ENCODE results near the gene RLBP1. TPM values are rescaled to one million over a fixed set of nuclear protein-coding genes. Genes with fewer than 3 reads are reported as not detected.
A peak's percentile ranks its signal among the peaks of the same experiment; 100 is the strongest.

Gene RLBP1
- total RNA-seq, 4 donors from 2014 or later, result not detected

DNA sequence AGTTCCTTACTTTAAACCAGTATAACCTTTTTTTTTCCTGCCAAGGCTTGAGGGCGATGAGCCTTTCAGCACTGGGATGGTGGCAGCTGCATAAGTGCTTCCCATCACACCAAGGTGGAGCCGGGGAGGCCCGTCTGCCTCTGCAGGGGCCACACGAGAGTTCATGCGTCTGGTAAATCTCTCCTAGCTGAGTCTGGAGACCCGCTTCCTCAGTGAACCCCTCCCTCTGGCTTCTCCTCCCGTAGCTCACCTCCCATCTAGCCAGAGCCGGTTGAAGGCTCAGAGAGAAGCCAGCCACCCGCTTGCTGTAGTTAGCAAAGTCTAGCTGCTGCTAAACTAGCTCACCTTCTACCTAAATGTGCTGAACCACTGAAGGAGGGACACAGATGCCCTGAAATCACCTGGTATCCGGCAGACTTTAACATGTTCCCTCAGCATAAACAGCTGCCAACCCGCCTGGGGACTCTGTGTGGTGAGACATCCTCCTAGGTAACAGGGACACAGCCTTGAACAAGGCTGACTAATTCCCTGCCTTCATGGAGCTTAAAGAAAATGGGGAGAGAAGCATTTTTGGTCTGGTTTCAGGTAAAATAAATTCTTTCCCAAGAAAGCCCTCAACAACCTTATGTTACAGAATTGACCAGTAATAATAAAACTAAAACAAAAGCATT lies 42.9 kb downstream of the RLBP1 start:
- H3K4me3 ChIP-seq, result no peak overlapping the region
- TF ChIP-seq, protein P1, sequence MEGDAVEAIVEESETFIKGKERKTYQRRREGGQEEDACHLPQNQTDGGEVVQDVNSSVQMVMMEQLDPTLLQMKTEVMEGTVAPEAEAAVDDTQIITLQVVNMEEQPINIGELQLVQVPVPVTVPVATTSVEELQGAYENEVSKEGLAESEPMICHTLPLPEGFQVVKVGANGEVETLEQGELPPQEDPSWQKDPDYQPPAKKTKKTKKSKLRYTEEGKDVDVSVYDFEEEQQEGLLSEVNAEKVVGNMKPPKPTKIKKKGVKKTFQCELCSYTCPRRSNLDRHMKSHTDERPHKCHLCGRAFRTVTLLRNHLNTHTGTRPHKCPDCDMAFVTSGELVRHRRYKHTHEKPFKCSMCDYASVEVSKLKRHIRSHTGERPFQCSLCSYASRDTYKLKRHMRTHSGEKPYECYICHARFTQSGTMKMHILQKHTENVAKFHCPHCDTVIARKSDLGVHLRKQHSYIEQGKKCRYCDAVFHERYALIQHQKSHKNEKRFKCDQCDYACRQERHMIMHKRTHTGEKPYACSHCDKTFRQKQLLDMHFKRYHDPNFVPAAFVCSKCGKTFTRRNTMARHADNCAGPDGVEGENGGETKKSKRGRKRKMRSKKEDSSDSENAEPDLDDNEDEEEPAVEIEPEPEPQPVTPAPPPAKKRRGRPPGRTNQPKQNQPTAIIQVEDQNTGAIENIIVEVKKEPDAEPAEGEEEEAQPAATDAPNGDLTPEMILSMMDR (IDR thresholded peaks at IDR 0.05), result no peak
- TF ChIP-seq POLR2AphosphoS5 (IDR thresholded peaks at IDR 0.05) (no peak), EP300 (IDR thresholded peaks at IDR 0.05; ENCODE audit: low read depth) (no peak), POLR2A (IDR thresholded peaks at IDR 0.05) (no peak)
- WGBS, 2 donors (ENCODE audit: low coverage in 1 of 2), result 85 to 88% methylated on average over 2 to 11 of the region's 11 CpGs
- in situ Hi-C loops (cut with MboI; ENCODE audit: low pct_ligation_motif_present in 1 of 4, low pct_unique_long_range_greater_than_20kb in 1 of 4, low sequenced_read_pairs in 3 of 4), result loop anchor here (10.0 to 25.0 kb wide), 4 partner anchors 116 to 274 kb away; partner anchors contain the start of gene MFGE8 (in 1 of the 4)
- H3K27me3 ChIP-seq, result no peaks in the 10 kb centered on the region
- peaks cover 0 to 14% (median 4%) of the 10 kb centered on the region in 4 donors for H3K36me3 ChIP-seq
- no peaks in the 10 kb centered on the region for H3K9me3 ChIP-seq
- intact Hi-C loops (cut with DNase I; ENCODE audit: low total_unique reads), result loop anchor here (5.0 to 10.0 kb wide), 2 partner anchors 121 to 274 kb away; no protein-coding TSS in a partner anchor
- no peaks in the 10 kb centered on the region for H3K4me1 ChIP-seq
- no peak for DNase-seq
- H3K27ac ChIP-seq, result no peak overlapping the region

DNA sequence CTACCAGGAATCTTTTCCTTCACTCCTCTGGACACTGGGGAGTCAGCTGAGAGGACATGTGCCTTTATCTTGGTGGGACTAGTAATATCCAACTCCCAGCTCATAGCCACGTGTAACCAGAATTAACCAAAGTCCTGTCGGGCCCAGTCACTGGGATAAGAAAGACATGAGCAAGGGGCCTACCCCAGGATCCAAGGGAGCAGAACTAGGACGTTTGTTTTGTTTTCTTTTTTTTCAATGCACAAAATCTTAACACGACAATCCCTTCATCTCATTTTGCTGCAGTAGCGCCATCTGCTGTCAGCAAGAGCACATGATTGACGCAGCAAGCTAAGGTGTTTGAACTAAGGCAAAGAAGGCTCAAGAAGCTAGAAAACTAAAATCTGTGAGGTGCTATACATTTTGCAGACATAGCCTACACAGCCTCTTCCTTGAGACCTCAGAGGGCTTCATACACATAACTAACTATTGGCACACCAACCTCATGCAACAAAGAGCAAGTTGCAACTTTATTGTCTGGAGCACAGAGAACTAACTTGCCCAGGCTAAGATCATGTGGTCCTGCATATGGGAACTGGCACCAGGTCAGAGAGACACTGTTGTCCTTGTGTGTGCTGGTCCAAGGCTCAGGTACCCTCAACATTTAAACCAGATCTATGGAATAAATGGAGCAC lies 43.6 kb downstream of the RLBP1 start:
- H3K4me3 ChIP-seq, result no peak overlapping the region
- H3K36me3 ChIP-seq, result peaks cover 0 to 14% (median 4%) of the 10 kb centered on the region in 4 donors
- H3K27me3 ChIP-seq, result no peaks in the 10 kb centered on the region
- 9 to 22% methylated on average over 6 of the region's 6 CpGs for WGBS, 2 donors (ENCODE audit: low coverage in 1 of 2)
- peak; percentile 62 for DNase-seq
- TF ChIP-seq POLR2A (IDR thresholded peaks at IDR 0.05), result no peak
- TF ChIP-seq, protein P1 (IDR thresholded peaks at IDR 0.05), result peak; percentile 74 to 82 (median 79)
- no peak for TF ChIP-seq EP300 (IDR thresholded peaks at IDR 0.05; ENCODE audit: low read depth)
- TF ChIP-seq POLR2AphosphoS5 (IDR thresholded peaks at IDR 0.05), result peak in 1 of 3 donors; percentile 15
- H3K9me3 ChIP-seq, result no peaks in the 10 kb centered on the region
- no peak overlapping the region for H3K27ac ChIP-seq
- intact Hi-C loops (cut with DNase I; ENCODE audit: low total_unique reads), result loop anchor here (5.0 to 10.0 kb wide), 2 partner anchors 120 to 273 kb away; no protein-coding TSS in a partner anchor
- no peaks in the 10 kb centered on the region for H3K4me1 ChIP-seq
- in situ Hi-C loops (cut with MboI; ENCODE audit: low pct_ligation_motif_present in 1 of 4, low pct_unique_long_range_greater_than_20kb in 1 of 4, low sequenced_read_pairs in 3 of 4), result loop anchor here (10.0 to 25.0 kb wide), 4 partner anchors 115 to 273 kb away; partner anchors contain the start of gene MFGE8 (in 1 of the 4)

DNA sequence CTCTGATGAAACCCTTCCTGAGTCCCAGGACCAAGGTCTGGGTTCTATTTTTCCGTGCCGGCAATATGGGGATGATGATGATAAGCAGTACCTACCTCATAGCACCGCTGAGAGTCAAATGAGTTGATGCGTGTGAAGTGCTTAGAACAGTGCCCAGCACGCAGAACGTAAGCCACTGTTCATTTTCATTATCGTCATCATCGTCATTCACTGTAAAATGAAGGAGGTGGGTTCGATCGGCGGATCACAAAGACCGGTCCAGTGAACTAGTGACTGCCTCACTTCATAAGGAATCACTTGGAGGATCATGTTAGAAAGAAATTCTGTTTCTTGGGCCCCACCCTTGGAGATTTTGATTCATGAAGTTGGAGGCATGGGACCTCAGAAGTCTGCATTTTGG lies 44.3 kb downstream of the RLBP1 start:
- Histone ChIP-seq H3K4me3 (no peak overlapping the region), H3K9me3 (no peaks in the 10 kb centered on the region), H3K27ac (no peak overlapping the region), H3K36me3 (peaks cover 0 to 14% (median 4%) of the 10 kb centered on the region in 4 donors), H3K27me3 (no peaks in the 10 kb centered on the region), H3K4me1 (no peaks in the 10 kb centered on the region)
- TF ChIP-seq POLR2AphosphoS5 (IDR thresholded peaks at IDR 0.05) (no peak), POLR2A (IDR thresholded peaks at IDR 0.05) (no peak), EP300 (IDR thresholded peaks at IDR 0.05; ENCODE audit: low read depth) (no peak)
- TF ChIP-seq, protein P1 (IDR thresholded peaks at IDR 0.05), result no peak
- in situ Hi-C loops (cut with MboI; ENCODE audit: low pct_ligation_motif_present in 1 of 4, low pct_unique_long_range_greater_than_20kb in 1 of 4, low sequenced_read_pairs in 3 of 4), result loop anchor here (10.0 to 25.0 kb wide), 4 partner anchors 115 to 272 kb away; partner anchors contain the start of gene MFGE8 (in 1 of the 4)
- intact Hi-C loops (cut with DNase I; ENCODE audit: low total_unique reads), result loop anchor here (5.0 to 10.0 kb wide), 2 partner anchors 120 to 272 kb away; no protein-coding TSS in a partner anchor
- no peak for DNase-seq
- 86 to 91% methylated on average over 4 to 12 of the region's 12 CpGs for WGBS, 2 donors (ENCODE audit: low coverage in 1 of 2)

DNA sequence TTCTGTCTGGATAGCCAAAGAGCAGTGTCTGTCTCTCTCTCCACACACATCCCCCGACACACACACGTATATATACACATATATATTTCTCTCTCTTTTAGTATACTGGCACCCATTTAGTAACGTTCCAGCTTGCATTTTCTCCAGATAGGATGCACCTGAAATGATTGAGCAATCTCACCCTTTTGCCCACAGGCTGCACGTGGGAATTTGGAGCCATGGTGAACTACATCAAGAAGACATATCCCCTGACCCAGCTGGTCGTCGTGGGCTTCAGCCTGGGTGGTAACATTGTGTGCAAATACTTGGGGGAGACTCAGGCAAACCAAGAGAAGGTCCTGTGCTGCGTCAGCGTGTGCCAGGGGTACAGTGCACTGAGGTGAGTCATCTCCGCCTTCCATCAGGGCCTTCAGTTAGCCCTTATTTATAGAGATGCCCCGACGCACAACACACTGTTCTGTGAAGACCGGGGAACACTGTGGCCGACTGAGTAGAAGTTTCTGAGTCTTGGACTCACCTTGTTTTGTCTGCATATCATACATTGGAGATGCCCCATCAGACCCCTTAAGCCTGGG lies 45.7 kb downstream of the RLBP1 start:
- DNase-seq, result no peak
- Histone ChIP-seq H3K9me3 (no peaks in the 10 kb centered on the region), H3K4me3 (no peak overlapping the region), H3K4me1 (no peaks in the 10 kb centered on the region), H3K36me3 (peaks cover 0 to 14% (median 4%) of the 10 kb centered on the region in 4 donors), H3K27me3 (no peaks in the 10 kb centered on the region), H3K27ac (no peak overlapping the region)
- 81 to 85% methylated on average over 6 to 13 of the region's 13 CpGs for WGBS, 2 donors (ENCODE audit: low coverage in 1 of 2)
- no peak for TF ChIP-seq POLR2AphosphoS5 (IDR thresholded peaks at IDR 0.05)
- intact Hi-C loops (cut with DNase I; ENCODE audit: low total_unique reads) (loop anchor here (5.0 to 10.0 kb wide), 2 partner anchors 118 to 271 kb away; no protein-coding TSS in a partner anchor), in situ Hi-C loops (cut with MboI; ENCODE audit: low pct_ligation_motif_present in 1 of 4, low pct_unique_long_range_greater_than_20kb in 1 of 4, low sequenced_read_pairs in 3 of 4) (loop anchor here (10.0 to 25.0 kb wide), 4 partner anchors 113 to 271 kb away; partner anchors contain the start of gene MFGE8 (in 1 of the 4))

All from transverse colon (tissue), 4 donors.